Activated CD8-positive, alpha-beta memory T cell treated with anti-CD3 and anti-CD28 coated beads, Interleukin-2, amount 10 ng/mL, durations not matched to agents 7 days and 5 days (primary cell): ENCODE measurements around the gene COL26A1. TPM values are rescaled to one million over a fixed set of nuclear protein-coding genes. Genes with fewer than 3 reads are reported as not detected.

Experiments
- ATAC-seq: fragments of 150-1000 bp; cut with Tn5 transposase; one replicate; pipeline ENCODE4 v1.10.0; 2021; ENCODE audit warnings: moderate library complexity
- CTCF ChIA-PET: fragments of 350-600 bp; sonication (Branson Sonifier 250); formaldehyde crosslinking; loops from one replicate; lab custom pipeline; 2021; ENCODE audit warnings: antibody characterized with exemption; lab: Charles Lee
- DNase-seq: peaks from one replicate; pipeline ENCODE4 v3.0.0-alpha.2; 2020
- H3K27ac Mint-ChIP-seq: one replicate; pipeline ENCODE4 v1.8.0; 2021; ENCODE audit warnings: mild to moderate bottlenecking, mixed read lengths
- H3K27me3 Mint-ChIP-seq: one replicate; pipeline ENCODE4 v1.8.0; 2021; ENCODE audit warnings: mixed read lengths
- H3K36me3 Mint-ChIP-seq: one replicate; pipeline ENCODE4 v1.8.0; 2021; ENCODE audit warnings: mild to moderate bottlenecking, mixed read lengths
- H3K4me1 Mint-ChIP-seq: one replicate; pipeline ENCODE4 v1.8.0; 2021; ENCODE audit warnings: mixed read lengths
- H3K4me3 Mint-ChIP-seq: one replicate; pipeline ENCODE4 v1.8.0; 2021; ENCODE audit warnings: mild to moderate bottlenecking, moderate library complexity, mixed read lengths
- H3K9me3 Mint-ChIP-seq: one replicate; pipeline ENCODE4 v1.8.0; 2022; ENCODE audit warnings: low read depth, mixed read lengths
- total RNA-seq, 2 experiments: library from RNA; stranded (reverse); gene quantifications; one replicate each; pipeline ENCODE4 v1.2.3, GENCODE V29; 2021

COL26A1 gene
- total RNA-seq, 2 experiments from 2014 or later, result not detected

DNA sequence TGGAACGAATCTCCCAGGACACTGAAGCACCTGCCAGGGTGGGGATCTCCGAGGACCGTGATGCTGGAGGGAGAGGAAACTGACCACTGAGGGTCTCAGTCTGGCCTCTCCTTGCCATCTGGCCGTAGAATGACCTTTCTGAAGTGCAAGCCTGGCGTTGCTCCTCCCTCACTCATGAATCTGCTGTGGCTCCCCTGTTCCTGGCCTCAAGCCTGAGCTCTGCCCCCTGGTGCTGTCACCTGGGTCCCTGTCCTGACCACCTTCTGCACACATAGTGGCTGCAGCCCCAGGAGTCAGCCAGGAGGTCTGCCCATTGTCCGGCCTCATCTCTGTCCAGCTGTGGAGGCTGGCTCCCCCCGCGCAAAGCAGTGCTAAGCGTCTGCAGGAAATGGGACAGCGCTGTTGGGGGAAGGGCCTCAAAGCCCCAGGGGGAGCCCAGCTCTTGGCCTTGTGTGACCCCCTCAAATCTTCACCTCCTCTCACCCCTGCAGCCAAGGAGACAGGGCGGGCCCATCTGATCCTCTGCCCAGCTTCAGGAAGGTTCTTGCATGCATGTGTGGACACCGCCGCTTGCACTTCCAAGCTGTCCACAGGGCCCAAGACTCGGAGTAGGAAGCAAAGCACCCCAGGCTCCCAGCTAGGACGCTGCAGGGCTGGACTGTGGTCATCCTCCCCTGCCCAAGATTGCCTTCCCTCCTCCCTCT lies 200.7 kb downstream of the COL26A1 start:
- no peaks in the 10 kb centered on the region for H3K27me3 Mint-ChIP-seq
- CTCF ChIA-PET, result no interaction called here
- H3K4me1 Mint-ChIP-seq, result peaks cover 3% of the 10 kb centered on the region
- peaks cover 1% of the 10 kb centered on the region for H3K36me3 Mint-ChIP-seq
- no peak for DNase-seq
- H3K27ac Mint-ChIP-seq, result no peak overlapping the region
- no peaks in the 10 kb centered on the region for H3K9me3 Mint-ChIP-seq
- no peak overlapping the region for H3K4me3 Mint-ChIP-seq
- ATAC-seq, result no peak

DNA sequence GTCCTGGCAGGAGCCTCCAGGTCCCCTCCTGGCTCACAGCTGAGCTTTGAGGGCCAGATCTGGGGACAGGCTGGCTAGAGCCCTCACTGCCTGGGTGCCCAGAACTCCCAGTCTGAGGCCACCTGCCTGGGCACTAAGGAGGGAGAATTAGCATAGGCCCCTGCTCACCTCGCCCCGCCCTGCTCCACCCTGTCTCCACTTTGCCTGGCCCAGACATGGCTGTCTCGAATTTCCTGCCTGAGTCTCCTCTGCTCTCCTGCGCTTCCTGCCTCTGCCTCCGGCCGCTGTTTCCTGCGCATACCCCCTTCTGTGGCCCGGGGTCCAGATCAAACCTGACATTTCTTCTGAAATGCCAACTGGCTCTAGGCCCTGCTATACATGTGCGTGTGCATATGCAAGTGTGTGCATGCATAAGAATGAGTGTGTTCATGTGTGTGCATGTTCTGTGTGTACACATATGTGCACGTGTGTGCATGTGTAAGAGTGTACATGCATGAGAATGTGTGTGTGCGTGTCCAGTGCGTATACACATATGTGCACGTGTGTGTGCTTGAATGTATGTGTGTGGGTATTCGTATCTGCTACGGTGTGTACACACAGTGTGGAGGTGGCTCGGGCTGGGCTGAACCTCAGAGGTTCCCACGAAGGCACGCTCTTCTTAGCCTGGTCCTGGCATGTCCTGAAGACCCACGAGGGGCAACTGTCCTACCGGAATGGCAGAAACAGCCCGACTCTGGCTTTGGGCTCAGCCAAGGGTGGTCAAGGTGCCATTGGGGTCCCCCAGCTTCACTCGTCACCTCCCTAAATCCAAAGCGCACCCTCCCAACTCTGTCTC lies 201.5 kb downstream of the COL26A1 start:
- no peak overlapping the region for H3K27ac Mint-ChIP-seq
- H3K4me3 Mint-ChIP-seq, result no peak overlapping the region
- peaks cover 3% of the 10 kb centered on the region for H3K4me1 Mint-ChIP-seq
- DNase-seq (no peak), ATAC-seq (no peak)
- H3K36me3 Mint-ChIP-seq, result peaks cover 3% of the 10 kb centered on the region
- CTCF ChIA-PET, result no interaction called here
- H3K27me3 Mint-ChIP-seq, result no peaks in the 10 kb centered on the region
- H3K9me3 Mint-ChIP-seq, result no peaks in the 10 kb centered on the region

- Mint-ChIP-seq H3K27me3 (no peaks in the 10 kb centered on the region), H3K27ac (no peak overlapping the region), H3K36me3 (peaks cover 3% of the 10 kb centered on the region), H3K9me3 (no peaks in the 10 kb centered on the region), H3K4me3 (no peak overlapping the region), H3K4me1 (peaks cover 3% of the 10 kb centered on the region)
- ATAC-seq (no peak), DNase-seq (no peak)
- CTCF ChIA-PET, result no interaction called here
These were observed 202.1 kb downstream of the COL26A1 start for GRCh38 chr7:101564778-101565211.

- CTCF ChIA-PET, result interaction anchor here (0.6 to 1.0 kb wide), 2 partner anchors 23 to 143 kb away, joined by 3 read pairs; no protein-coding TSS in a partner anchor
- H3K36me3 Mint-ChIP-seq, result peaks cover 3% of the 10 kb centered on the region
- no peaks in the 10 kb centered on the region for H3K9me3 Mint-ChIP-seq
- H3K27me3 Mint-ChIP-seq, result peaks cover 1% of the 10 kb centered on the region
- H3K4me1 Mint-ChIP-seq, result peaks cover 3% of the 10 kb centered on the region
- no peak overlapping the region for H3K27ac Mint-ChIP-seq
- no peak overlapping the region for H3K4me3 Mint-ChIP-seq
- ATAC-seq, result no peak
- DNase-seq, result no peak
These were observed 203.0 kb downstream of the COL26A1 start for GRCh38 chr7:101565601-101566209.

GRCh38 chr7:101567230-101567629 lies 204.6 kb downstream of the COL26A1 start:
- Mint-ChIP-seq H3K27me3 (peaks cover 12% of the 10 kb centered on the region), H3K36me3 (peaks cover 3% of the 10 kb centered on the region), H3K9me3 (peaks cover 2% of the 10 kb centered on the region), H3K27ac (no peak overlapping the region), H3K4me1 (peaks cover 3% of the 10 kb centered on the region), H3K4me3 (no peak overlapping the region)
- DNase-seq (peak; percentile 12), ATAC-seq (no peak)
- CTCF ChIA-PET, result no interaction called here

DNA sequence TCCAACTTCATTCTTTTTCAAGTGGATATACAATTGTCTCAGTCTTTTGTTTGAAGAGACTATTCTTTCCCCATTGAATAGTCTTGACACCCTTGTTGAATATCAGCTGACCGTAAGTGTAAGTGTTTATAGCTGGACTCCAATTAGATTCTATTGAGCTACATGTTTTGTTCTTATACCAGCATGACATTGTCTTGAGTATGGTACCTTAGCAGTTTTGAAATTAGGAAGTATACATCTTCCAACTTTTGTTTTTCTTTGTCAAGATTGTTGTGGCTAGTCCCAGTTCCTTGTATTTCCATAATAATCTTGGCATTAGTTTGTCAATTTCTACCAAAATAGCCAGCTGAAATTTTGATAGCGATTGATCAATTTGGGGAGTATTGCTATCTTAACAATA lies 209.5 kb downstream of the COL26A1 start:
- Mint-ChIP-seq H3K27me3 (peaks cover 24% of the 10 kb centered on the region), H3K4me1 (no peaks in the 10 kb centered on the region), H3K36me3 (peaks cover 3% of the 10 kb centered on the region), H3K4me3 (no peak overlapping the region), H3K9me3 (peaks cover 2% of the 10 kb centered on the region), H3K27ac (no peak overlapping the region)
- DNase-seq (no peak), ATAC-seq (no peak)
- CTCF ChIA-PET, result no interaction called here

DNA sequence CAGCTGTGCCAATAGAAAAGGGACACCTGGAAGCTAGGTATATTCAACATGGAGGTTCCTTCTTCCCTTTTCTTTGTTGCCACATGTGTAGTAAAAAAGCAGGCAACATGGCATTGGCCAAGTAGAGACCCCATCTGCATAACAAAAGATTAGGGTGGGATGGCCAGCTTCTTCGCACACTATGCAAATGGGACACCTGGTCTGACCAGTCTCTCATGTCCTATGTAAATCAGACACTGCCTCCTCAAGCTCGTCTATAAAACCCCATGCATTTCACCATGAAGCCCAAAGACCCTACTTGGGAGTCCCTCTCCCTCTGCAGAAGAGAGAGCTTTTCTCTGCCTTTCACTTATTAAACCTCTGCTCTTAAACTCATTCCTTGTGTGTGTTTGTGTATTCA lies 212.5 kb downstream of the COL26A1 start:
- CTCF ChIA-PET, result interaction anchor here (1.1 kb wide), 1 partner anchor 28 kb away, joined by 3 read pairs; no protein-coding TSS in a partner anchor

GRCh38 chr7:101575721-101576120 lies 213.0 kb downstream of the COL26A1 start:
- Mint-ChIP-seq H3K27me3 (peaks cover 25% of the 10 kb centered on the region), H3K4me3 (no peak overlapping the region), H3K27ac (no peak overlapping the region), H3K9me3 (peaks cover 2% of the 10 kb centered on the region), H3K36me3 (no peaks in the 10 kb centered on the region), H3K4me1 (no peaks in the 10 kb centered on the region)
- CTCF ChIA-PET, result interaction anchor here (1.1 kb wide), 1 partner anchor 27 kb away, joined by 3 read pairs; no protein-coding TSS in a partner anchor
- ATAC-seq (no peak), DNase-seq (no peak)

More for the DNA sequence above, 212.5 kb downstream of the COL26A1 start:
- H3K36me3 Mint-ChIP-seq, result no peaks in the 10 kb centered on the region
- H3K27ac Mint-ChIP-seq, result no peak overlapping the region
- ATAC-seq (no peak), DNase-seq (no peak)
- no peaks in the 10 kb centered on the region for H3K4me1 Mint-ChIP-seq
- H3K9me3 Mint-ChIP-seq, result peaks cover 2% of the 10 kb centered on the region
- peaks cover 27% of the 10 kb centered on the region for H3K27me3 Mint-ChIP-seq
- no peak overlapping the region for H3K4me3 Mint-ChIP-seq

- Mint-ChIP-seq H3K27ac (no peak overlapping the region), H3K9me3 (no peaks in the 10 kb centered on the region), H3K4me1 (no peaks in the 10 kb centered on the region), H3K36me3 (no peaks in the 10 kb centered on the region), H3K27me3 (peaks cover 16% of the 10 kb centered on the region), H3K4me3 (no peak overlapping the region)
- no peak for DNase-seq
- CTCF ChIA-PET, result no interaction called here
- no peak for ATAC-seq
These were observed 214.3 kb downstream of the COL26A1 start for GRCh38 chr7:101576998-101577397.

DNA sequence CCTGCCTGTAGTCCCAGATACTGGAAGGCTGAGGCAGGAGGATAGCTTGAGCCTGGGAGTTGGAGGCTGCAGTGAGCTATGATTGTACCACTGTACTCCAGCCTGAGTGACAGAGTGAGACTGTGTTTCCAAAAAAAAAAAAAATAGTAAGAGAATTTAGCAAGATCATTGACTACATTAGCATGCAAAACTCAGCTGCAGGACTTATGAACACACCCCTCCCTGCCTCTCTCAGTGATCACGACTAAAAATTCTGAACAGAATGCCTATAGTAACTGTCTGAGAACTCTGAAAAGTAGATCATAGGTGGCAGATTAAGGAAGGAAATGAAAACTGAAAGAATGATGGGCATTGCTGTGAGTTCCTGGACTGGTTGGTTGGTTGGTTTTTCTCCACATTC lies 215.9 kb downstream of the COL26A1 start:
- H3K9me3 Mint-ChIP-seq, result no peaks in the 10 kb centered on the region
- no peak overlapping the region for H3K27ac Mint-ChIP-seq
- H3K27me3 Mint-ChIP-seq, result peaks cover 13% of the 10 kb centered on the region
- no peak for DNase-seq
- CTCF ChIA-PET, result no interaction called here
- H3K4me1 Mint-ChIP-seq, result no peaks in the 10 kb centered on the region
- no peak overlapping the region for H3K4me3 Mint-ChIP-seq
- no peak for ATAC-seq
- no peaks in the 10 kb centered on the region for H3K36me3 Mint-ChIP-seq

DNA sequence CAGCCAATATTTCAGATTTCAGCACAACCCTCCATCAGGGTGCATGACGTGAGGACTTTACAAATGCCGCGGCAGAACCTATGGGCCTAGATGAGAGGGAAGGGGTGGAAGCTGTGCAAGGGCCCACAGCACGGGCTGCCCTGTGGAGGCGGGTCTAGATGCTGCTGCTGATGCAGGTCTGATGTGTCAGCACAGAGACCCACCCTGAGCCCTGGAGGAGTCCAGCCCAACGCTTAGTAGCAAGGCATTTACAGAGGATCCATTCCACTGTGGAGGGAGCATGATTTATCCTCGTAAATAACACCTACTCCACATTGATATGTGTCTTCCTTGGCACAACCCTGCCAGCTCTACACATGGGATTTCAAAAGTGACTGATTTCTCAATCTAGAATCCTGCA lies 217.9 kb downstream of the COL26A1 start:
- ATAC-seq, result no peak
- CTCF ChIA-PET, result interaction anchor here (0.9 kb wide), 1 partner anchor 10 kb away, joined by 3 read pairs; no protein-coding TSS in a partner anchor
- Mint-ChIP-seq H3K27ac (no peak overlapping the region), H3K36me3 (no peaks in the 10 kb centered on the region), H3K9me3 (no peaks in the 10 kb centered on the region), H3K4me3 (no peak overlapping the region), H3K27me3 (peaks cover 5% of the 10 kb centered on the region), H3K4me1 (no peaks in the 10 kb centered on the region)
- no peak for DNase-seq

DNA sequence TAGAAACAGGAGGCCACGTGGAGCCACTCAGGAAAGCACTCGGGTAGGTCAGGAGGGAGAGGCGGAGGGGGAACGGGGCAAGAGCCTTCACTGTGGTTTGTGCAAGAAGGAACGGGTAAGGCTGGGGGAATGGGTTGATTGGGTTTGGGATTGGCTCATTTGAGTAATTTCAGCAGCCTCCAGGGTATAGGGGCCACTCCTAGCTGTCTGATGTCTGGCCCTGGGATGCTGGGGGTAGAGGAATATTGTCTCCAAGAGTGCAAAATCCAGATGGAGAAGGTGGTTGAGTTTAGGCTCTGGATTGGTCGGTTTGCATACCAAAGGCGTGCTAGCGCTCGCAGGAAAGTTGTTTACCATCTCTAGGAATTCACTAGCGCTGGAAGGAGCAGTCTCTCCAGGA lies 219.2 kb downstream of the COL26A1 start:
- H3K9me3 Mint-ChIP-seq, result no peaks in the 10 kb centered on the region
- H3K4me1 Mint-ChIP-seq, result no peaks in the 10 kb centered on the region
- H3K27ac Mint-ChIP-seq, result no peak overlapping the region
- ATAC-seq (no peak), DNase-seq (no peak)
- CTCF ChIA-PET, result no interaction called here
- no peak overlapping the region for H3K4me3 Mint-ChIP-seq
- no peaks in the 10 kb centered on the region for H3K36me3 Mint-ChIP-seq
- H3K27me3 Mint-ChIP-seq, result peaks cover 2% of the 10 kb centered on the region

- H3K27ac Mint-ChIP-seq, result no peak overlapping the region
- no peaks in the 10 kb centered on the region for H3K4me1 Mint-ChIP-seq
- peaks cover 2% of the 10 kb centered on the region for H3K27me3 Mint-ChIP-seq
- no peak for DNase-seq
- no peaks in the 10 kb centered on the region for H3K9me3 Mint-ChIP-seq
- CTCF ChIA-PET, result interaction anchor here (1.1 kb wide), 1 partner anchor 20 kb away, joined by 3 read pairs; no protein-coding TSS in a partner anchor
- no peak overlapping the region for H3K4me3 Mint-ChIP-seq
- no peak for ATAC-seq
- H3K36me3 Mint-ChIP-seq, result no peaks in the 10 kb centered on the region
These were observed 220.3 kb downstream of the COL26A1 start for GRCh38 chr7:101582971-101583370.
